Ascending aorta (tissue), 2 donors: ENCODE results near the gene ESR2. TPM values are rescaled to one million over a fixed set of nuclear protein-coding genes. Genes with fewer than 3 reads are reported as not detected.

ENCODE experiments used
- DNase-seq, 2 donors: peaks; one replicate each; pipeline ENCODE4 v3.0.0-alpha.2; 2019; ENCODE audit warnings: low spot score in 2 of 2
- H3K27ac ChIP-seq, 2 donors: fragments of 200-600 bp; sonication (generic); one replicate each; pipeline ENCODE4 v1.5.1; 2016 to 2017; ENCODE audit warnings: mild to moderate bottlenecking in 1 of 2
- H3K27me3 ChIP-seq: fragments of 200-600 bp; sonication (generic); one replicate; pipeline ENCODE4 v1.5.1; 2017
- H3K36me3 ChIP-seq, 2 donors: fragments of 200-600 bp; sonication (generic); one replicate each; pipeline ENCODE4 v1.5.1; 2016
- H3K4me1 ChIP-seq, 2 donors: fragments of 200-600 bp; sonication (generic); one replicate each; pipeline ENCODE4 v1.5.1; 2016 to 2017; ENCODE audit warnings: mild to moderate bottlenecking in 1 of 2
- H3K4me3 ChIP-seq, 2 donors: fragments of 200-600 bp; sonication (generic); one replicate each; pipeline ENCODE4 v1.5.1; 2016 to 2017; ENCODE audit warnings: mild to moderate bottlenecking in 1 of 2
- H3K9me3 ChIP-seq, 2 donors: fragments of 200-600 bp; sonication (generic); one replicate each; pipeline ENCODE4 v1.5.1; 2016
- intact Hi-C: fragments of 100-400 bp; cut with DNase I; formaldehyde crosslinking; loops from one replicate; pipeline ENCODE4 v1.15.1; 2023
- total RNA-seq: library from RNA; depleted of rRNA; stranded (reverse); fragments of >200 nt; gene quantifications from one replicate; pipeline ENCODE4 v1.1.0, GENCODE V29; 2016
- TF ChIP-seq, protein P1 (sequence below), 3 experiments: fragments of 200-600 bp in 2 of 3; fragments of 450-650 bp in 1 of 3; sonication (generic) in 2 of 3; IDR thresholded peaks; one replicate each; pipeline ENCODE4 v1.5.1; 2016 to 2019; ENCODE audit warnings: antibody characterized with exemption in 3 of 3, mild to moderate bottlenecking in 1 of 3, moderate library complexity in 1 of 3

Gene ESR2
- total RNA-seq, 1 donor from 2014 or later, result not detected

DNA sequence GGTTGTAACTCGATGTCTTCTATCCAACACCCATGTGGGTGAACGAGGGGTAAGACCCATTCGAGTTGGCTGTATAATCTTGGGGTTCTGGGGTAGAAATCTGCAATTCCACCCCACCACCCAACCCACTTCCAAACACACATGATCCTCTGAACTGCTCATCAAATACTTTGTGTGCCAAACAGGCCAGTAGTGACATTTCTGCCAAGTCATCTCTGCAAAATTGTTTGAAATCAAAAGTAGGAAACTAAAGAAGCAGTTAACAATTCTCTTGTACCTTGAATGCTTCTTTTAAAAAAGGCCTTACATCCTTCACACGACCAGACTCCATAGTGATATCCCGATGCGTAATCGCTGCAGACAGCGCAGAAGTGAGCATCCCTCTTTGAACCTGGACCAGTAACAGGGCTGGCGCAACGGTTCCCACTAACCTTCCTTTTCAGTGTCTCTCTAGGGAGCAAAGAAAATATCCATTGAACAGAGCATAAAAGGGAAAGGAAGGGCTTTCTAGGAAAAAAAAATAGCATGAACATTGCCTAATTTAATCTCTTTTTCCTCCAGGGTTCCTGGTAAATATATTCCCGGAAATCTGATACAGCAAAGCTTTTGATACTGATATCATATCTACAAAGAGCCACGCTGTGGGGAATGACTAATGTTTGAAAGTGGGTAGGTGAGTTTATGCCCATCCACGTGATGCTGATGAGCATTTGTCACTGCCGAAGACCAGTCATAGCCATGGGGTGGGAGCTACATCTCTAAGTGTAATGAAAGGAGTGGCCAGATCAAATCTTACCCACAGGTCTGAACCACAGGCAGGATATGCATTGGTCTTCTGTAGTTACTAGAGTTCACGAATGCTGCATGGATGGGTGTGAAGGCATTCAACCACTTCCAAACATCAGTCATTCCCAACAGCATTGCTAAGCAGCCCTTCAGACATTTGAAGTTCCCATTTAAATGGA is 14.2 kb downstream of the ESR2 start:
- Histone ChIP-seq H3K27ac (no peak overlapping the region), H3K36me3 (no peaks in the 10 kb centered on the region), H3K4me1 (no peaks in the 10 kb centered on the region), H3K27me3 (no peaks in the 10 kb centered on the region), H3K9me3 (no peaks in the 10 kb centered on the region), H3K4me3 (no peak overlapping the region)
- TF ChIP-seq, protein P1, sequence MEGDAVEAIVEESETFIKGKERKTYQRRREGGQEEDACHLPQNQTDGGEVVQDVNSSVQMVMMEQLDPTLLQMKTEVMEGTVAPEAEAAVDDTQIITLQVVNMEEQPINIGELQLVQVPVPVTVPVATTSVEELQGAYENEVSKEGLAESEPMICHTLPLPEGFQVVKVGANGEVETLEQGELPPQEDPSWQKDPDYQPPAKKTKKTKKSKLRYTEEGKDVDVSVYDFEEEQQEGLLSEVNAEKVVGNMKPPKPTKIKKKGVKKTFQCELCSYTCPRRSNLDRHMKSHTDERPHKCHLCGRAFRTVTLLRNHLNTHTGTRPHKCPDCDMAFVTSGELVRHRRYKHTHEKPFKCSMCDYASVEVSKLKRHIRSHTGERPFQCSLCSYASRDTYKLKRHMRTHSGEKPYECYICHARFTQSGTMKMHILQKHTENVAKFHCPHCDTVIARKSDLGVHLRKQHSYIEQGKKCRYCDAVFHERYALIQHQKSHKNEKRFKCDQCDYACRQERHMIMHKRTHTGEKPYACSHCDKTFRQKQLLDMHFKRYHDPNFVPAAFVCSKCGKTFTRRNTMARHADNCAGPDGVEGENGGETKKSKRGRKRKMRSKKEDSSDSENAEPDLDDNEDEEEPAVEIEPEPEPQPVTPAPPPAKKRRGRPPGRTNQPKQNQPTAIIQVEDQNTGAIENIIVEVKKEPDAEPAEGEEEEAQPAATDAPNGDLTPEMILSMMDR (IDR thresholded peaks at IDR 0.05), result no peak
- intact Hi-C loops, result no loop called here
- DNase-seq, result no peak

DNA sequence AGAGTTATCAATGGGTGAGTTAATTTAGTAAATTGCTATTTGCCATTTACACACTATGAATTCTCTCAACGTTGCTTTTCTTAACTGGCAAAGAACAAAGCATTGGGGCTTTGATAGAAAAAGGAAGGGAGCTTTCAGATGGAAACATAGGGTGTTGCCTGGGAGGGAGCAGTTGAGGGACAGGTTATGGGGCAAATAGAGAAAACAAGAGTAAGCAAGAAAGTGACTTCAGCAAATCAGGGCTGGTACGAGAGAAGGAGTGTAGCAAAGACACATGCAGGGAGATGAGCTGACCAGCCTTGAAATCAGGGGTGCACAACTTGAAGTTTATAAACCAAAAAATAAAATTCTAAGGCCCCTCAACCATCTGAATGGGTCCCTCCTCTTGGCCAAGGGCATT is 15.7 kb downstream of the ESR2 start:
- no peaks in the 10 kb centered on the region for H3K9me3 ChIP-seq
- no peak overlapping the region for H3K27ac ChIP-seq
- H3K4me1 ChIP-seq, result no peaks in the 10 kb centered on the region
- intact Hi-C loops, result no loop called here
- no peaks in the 10 kb centered on the region for H3K36me3 ChIP-seq
- TF ChIP-seq, protein P1 (IDR thresholded peaks at IDR 0.05), result no peak
- no peaks in the 10 kb centered on the region for H3K27me3 ChIP-seq
- no peak overlapping the region for H3K4me3 ChIP-seq
- no peak for DNase-seq

DNA sequence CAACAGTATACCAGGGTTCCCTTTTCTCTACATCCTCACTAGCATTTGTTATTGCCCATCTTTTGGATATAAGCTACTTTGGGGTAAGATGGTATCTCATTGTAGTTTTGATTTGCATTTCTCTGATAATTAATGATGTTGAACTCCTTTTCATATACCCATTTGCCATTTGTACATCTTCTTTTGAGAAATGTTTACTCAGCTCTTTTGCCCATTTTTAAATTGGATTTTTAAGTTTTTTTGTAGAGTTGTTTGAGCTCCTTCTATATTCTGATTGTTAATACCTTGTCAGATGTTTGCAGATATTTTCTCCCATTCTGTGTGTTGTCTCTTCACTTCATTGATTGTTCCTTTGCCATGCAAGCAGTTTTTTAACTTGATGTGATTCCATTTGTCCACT is 22.2 kb downstream of the ESR2 start:
- Histone ChIP-seq H3K9me3 (no peaks in the 10 kb centered on the region), H3K4me1 (no peaks in the 10 kb centered on the region), H3K27ac (no peak overlapping the region), H3K27me3 (no peaks in the 10 kb centered on the region), H3K4me3 (no peak overlapping the region), H3K36me3 (no peaks in the 10 kb centered on the region)
- no peak for DNase-seq
- intact Hi-C loops, result no loop called here
- TF ChIP-seq, protein P1 (IDR thresholded peaks at IDR 0.05), result no peak

DNA sequence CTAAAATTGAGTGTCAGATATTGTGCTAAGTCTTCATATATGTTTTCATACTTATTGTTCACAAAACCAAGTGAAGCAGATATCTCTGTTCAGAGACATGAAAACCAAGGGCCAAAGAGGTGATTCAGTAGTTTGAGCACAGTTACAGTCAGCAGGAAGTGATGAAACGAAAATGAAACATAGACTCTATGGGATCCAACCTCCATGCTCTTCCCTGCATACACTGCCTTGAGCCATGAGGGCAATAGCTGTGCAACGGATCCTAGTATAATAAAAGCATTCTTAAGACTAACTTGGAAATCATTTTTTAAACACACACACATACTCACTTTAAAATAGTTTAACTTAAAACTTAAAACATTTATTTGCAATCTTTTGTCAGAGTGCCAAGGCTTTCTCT is 27.9 kb downstream of the ESR2 start:
- no peaks in the 10 kb centered on the region for H3K36me3 ChIP-seq
- H3K27ac ChIP-seq, result no peak overlapping the region
- H3K27me3 ChIP-seq, result no peaks in the 10 kb centered on the region
- intact Hi-C loops, result no loop called here
- H3K4me3 ChIP-seq, result no peak overlapping the region
- no peaks in the 10 kb centered on the region for H3K4me1 ChIP-seq
- DNase-seq, result no peak
- no peaks in the 10 kb centered on the region for H3K9me3 ChIP-seq
- TF ChIP-seq, protein P1 (IDR thresholded peaks at IDR 0.05), result no peak

DNA sequence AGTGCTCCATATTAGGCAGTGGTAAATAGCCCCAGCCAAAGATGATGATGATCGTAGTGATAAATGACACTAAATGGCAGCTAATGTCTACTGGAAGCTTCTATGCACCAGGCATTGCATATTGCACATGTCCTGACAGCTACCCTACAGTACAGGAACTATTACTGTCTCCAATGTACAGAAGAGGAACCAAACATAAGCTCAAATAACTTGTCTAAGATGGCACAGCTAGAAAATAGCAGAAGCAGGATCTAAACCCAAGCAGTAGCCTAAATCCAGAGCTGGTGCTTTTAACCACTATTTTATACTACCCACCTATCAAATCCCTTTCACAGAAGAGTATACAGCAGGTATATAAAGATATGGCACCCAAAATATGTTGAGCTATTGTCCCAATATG is 28.9 kb downstream of the ESR2 start:
- Histone ChIP-seq H3K27ac (no peak overlapping the region), H3K4me1 (no peaks in the 10 kb centered on the region), H3K36me3 (no peaks in the 10 kb centered on the region), H3K27me3 (no peaks in the 10 kb centered on the region), H3K4me3 (no peak overlapping the region), H3K9me3 (no peaks in the 10 kb centered on the region)
- no peak for DNase-seq
- TF ChIP-seq, protein P1 (IDR thresholded peaks at IDR 0.05), result no peak
- intact Hi-C loops, result no loop called here
